ENCODE measurements around the gene CTAGE1. TPM values are rescaled to one million over a fixed set of nuclear protein-coding genes. Genes with fewer than 3 reads are reported as not detected.

The CTAGE1 gene
- total and polyA plus RNA-seq, 3 experiments from 2014 or later, result not detected

GRCh38 chr18:22412176-22412911, 5.4 kb downstream of the CTAGE1 start:
- H3K36me3 Mint-ChIP-seq, result peaks cover 0 to 10% (median 0%) of the 10 kb centered on the region in 3 donors
- CTCF ChIA-PET, result interaction anchor here (0.6 kb wide), 1 partner anchor 78 kb away, joined by 3 read pairs; no protein-coding TSS in a partner anchor
- no peak overlapping the region for H3K27ac ChIP-seq (ENCODE audit: low read depth, low read length)

GRCh38 chr18:22411446-22411845, 6.3 kb downstream of the CTAGE1 start:
- DNase-seq, result no peak
- Mint-ChIP-seq H3K4me1 (peaks cover 26% of the 10 kb centered on the region in 3 donors), H3K36me3 (peaks cover 0 to 10% (median 0%) of the 10 kb centered on the region in 3 donors), H3K4me3 (no peak overlapping the region), H3K27me3 (peaks cover 2 to 7% of the 10 kb centered on the region in 2 donors), H3K27ac (no peak overlapping the region), H3K9me3 (peaks cover 2 to 11% (median 7%) of the 10 kb centered on the region in 5 donors)
- ChIA-PET CTCF (no interaction called here), POLR2A (no interaction called here)
- H3K4me1 ChIP-seq (ENCODE audit: insufficient read depth, low read length), result peaks cover 11% of the 10 kb centered on the region
- H3K27ac ChIP-seq (ENCODE audit: low read depth, low read length), result no peak overlapping the region
- no peaks in the 10 kb centered on the region for H3K9me3 ChIP-seq (ENCODE audit: low read length)
- no peaks in the 10 kb centered on the region for H3K27me3 ChIP-seq (ENCODE audit: insufficient read depth, low read length, poor library complexity, severe bottlenecking)
- no peaks in the 10 kb centered on the region for H3K36me3 ChIP-seq (ENCODE audit: insufficient read depth, low read length)
- no peak overlapping the region for H3K4me3 ChIP-seq (ENCODE audit: low read length)

More at GRCh38 chr18:22412176-22412911, 5.4 kb downstream of the CTAGE1 start:
- POLR2A ChIA-PET, result no interaction called here
- no peak overlapping the region for H3K4me3 ChIP-seq (ENCODE audit: low read length)
- no peaks in the 10 kb centered on the region for H3K9me3 ChIP-seq (ENCODE audit: low read length)
- H3K4me1 Mint-ChIP-seq, result peaks cover 18 to 20% (median 18%) of the 10 kb centered on the region in 3 donors
- H3K4me3 Mint-ChIP-seq, result no peak overlapping the region
- H3K27ac Mint-ChIP-seq, result no peak overlapping the region
- peaks cover 4 to 9% of the 10 kb centered on the region in 2 donors for H3K27me3 Mint-ChIP-seq
- peaks cover 7% of the 10 kb centered on the region for H3K4me1 ChIP-seq (ENCODE audit: insufficient read depth, low read length)
- DNase-seq, result no peak
- H3K27me3 ChIP-seq (ENCODE audit: insufficient read depth, low read length, poor library complexity, severe bottlenecking), result no peaks in the 10 kb centered on the region
- peaks cover 2 to 11% (median 7%) of the 10 kb centered on the region in 5 donors for H3K9me3 Mint-ChIP-seq
- H3K36me3 ChIP-seq (ENCODE audit: insufficient read depth, low read length), result no peaks in the 10 kb centered on the region

- Mint-ChIP-seq H3K27ac (no peak overlapping the region), H3K4me1 (peaks cover 36 to 40% (median 37%) of the 10 kb centered on the region in 3 donors), H3K9me3 (peaks cover 5 to 15% (median 10%) of the 10 kb centered on the region in 5 donors), H3K27me3 (peaks cover 0 to 5% of the 10 kb centered on the region in 2 donors), H3K4me3 (no peak overlapping the region), H3K36me3 (peaks cover 0 to 10% (median 0%) of the 10 kb centered on the region in 3 donors)
- ChIA-PET POLR2A (no interaction called here), CTCF (no interaction called here)
- Histone ChIP-seq H3K36me3 (ENCODE audit: insufficient read depth, low read length) (no peaks in the 10 kb centered on the region), H3K4me3 (ENCODE audit: low read length) (no peak overlapping the region), H3K27me3 (ENCODE audit: insufficient read depth, low read length, poor library complexity, severe bottlenecking) (no peaks in the 10 kb centered on the region), H3K4me1 (ENCODE audit: insufficient read depth, low read length) (peaks cover 15% of the 10 kb centered on the region), H3K27ac (ENCODE audit: low read depth, low read length) (no peak overlapping the region), H3K9me3 (ENCODE audit: low read length) (no peaks in the 10 kb centered on the region)
- no peak for DNase-seq
These were observed 7.6 kb downstream of the CTAGE1 start for GRCh38 chr18:22410126-22410525.

- no peaks in the 10 kb centered on the region for H3K36me3 ChIP-seq (ENCODE audit: insufficient read depth, low read length)
- no peak overlapping the region for H3K4me3 ChIP-seq (ENCODE audit: low read length)
- H3K9me3 ChIP-seq (ENCODE audit: low read length), result no peaks in the 10 kb centered on the region
- ChIA-PET CTCF (no interaction called here), POLR2A (no interaction called here)
- Mint-ChIP-seq H3K4me1 (peaks cover 36 to 42% (median 37%) of the 10 kb centered on the region in 3 donors), H3K27me3 (peaks cover 0 to 5% of the 10 kb centered on the region in 2 donors), H3K4me3 (no peak overlapping the region), H3K27ac (peak overlapping the region in 1 of 8 donors; percentile 6), H3K9me3 (peaks cover 11 to 20% (median 17%) of the 10 kb centered on the region in 5 donors), H3K36me3 (peaks cover 0 to 10% (median 0%) of the 10 kb centered on the region in 3 donors)
- no peak overlapping the region for H3K27ac ChIP-seq (ENCODE audit: low read depth, low read length)
- H3K4me1 ChIP-seq (ENCODE audit: insufficient read depth, low read length), result peaks cover 15% of the 10 kb centered on the region
- no peak for DNase-seq
- no peaks in the 10 kb centered on the region for H3K27me3 ChIP-seq (ENCODE audit: insufficient read depth, low read length, poor library complexity, severe bottlenecking)
These were observed 8.3 kb downstream of the CTAGE1 start for GRCh38 chr18:22409445-22409844.

GRCh38 chr18:22408059-22408458, 9.7 kb downstream of the CTAGE1 start:
- Histone ChIP-seq H3K4me3 (ENCODE audit: low read length) (no peak overlapping the region), H3K36me3 (ENCODE audit: insufficient read depth, low read length) (no peaks in the 10 kb centered on the region), H3K27ac (ENCODE audit: low read depth, low read length) (no peak overlapping the region), H3K4me1 (ENCODE audit: insufficient read depth, low read length) (peaks cover 15% of the 10 kb centered on the region), H3K27me3 (ENCODE audit: insufficient read depth, low read length, poor library complexity, severe bottlenecking) (no peaks in the 10 kb centered on the region), H3K9me3 (ENCODE audit: low read length) (no peaks in the 10 kb centered on the region)
- DNase-seq, result peak in 1 of 5 donors; percentile 9
- peaks cover 0 to 1% of the 10 kb centered on the region in 2 donors for H3K27me3 Mint-ChIP-seq
- H3K4me1 Mint-ChIP-seq, result peaks cover 36 to 42% (median 37%) of the 10 kb centered on the region in 3 donors
- peak overlapping the region; percentile 5 to 96 (median 64) for H3K27ac Mint-ChIP-seq
- H3K36me3 Mint-ChIP-seq, result peaks cover 0 to 14% (median 0%) of the 10 kb centered on the region in 3 donors
- H3K9me3 Mint-ChIP-seq, result peaks cover 11 to 22% (median 19%) of the 10 kb centered on the region in 5 donors
- POLR2A ChIA-PET, result no interaction called here
- CTCF ChIA-PET, result no interaction called here
- H3K4me3 Mint-ChIP-seq, result peak overlapping the region in 6 of 7 donors; percentile 1 to 89 (median 34)

GRCh38 chr18:22405142-22405541, 12.6 kb downstream of the CTAGE1 start:
- Mint-ChIP-seq H3K36me3 (peaks cover 0 to 14% (median 0%) of the 10 kb centered on the region in 3 donors), H3K9me3 (peaks cover 11 to 22% (median 19%) of the 10 kb centered on the region in 5 donors), H3K4me3 (peak overlapping the region in 2 of 7 donors; percentile 27 to 68), H3K27ac (peak overlapping the region in 2 of 8 donors; percentile 5 to 77), H3K4me1 (peaks cover 37 to 42% (median 38%) of the 10 kb centered on the region in 3 donors), H3K27me3 (no peaks in the 10 kb centered on the region)
- POLR2A ChIA-PET, result no interaction called here
- no peak overlapping the region for H3K4me3 ChIP-seq (ENCODE audit: low read length)
- H3K4me1 ChIP-seq (ENCODE audit: insufficient read depth, low read length), result peaks cover 15% of the 10 kb centered on the region
- H3K27ac ChIP-seq (ENCODE audit: low read depth, low read length), result no peak overlapping the region
- no peaks in the 10 kb centered on the region for H3K36me3 ChIP-seq (ENCODE audit: insufficient read depth, low read length)
- H3K27me3 ChIP-seq (ENCODE audit: insufficient read depth, low read length, poor library complexity, severe bottlenecking), result no peaks in the 10 kb centered on the region
- no peak for DNase-seq
- CTCF ChIA-PET, result no interaction called here
- H3K9me3 ChIP-seq (ENCODE audit: low read length), result no peaks in the 10 kb centered on the region

- Histone ChIP-seq H3K27me3 (ENCODE audit: insufficient read depth, low read length, poor library complexity, severe bottlenecking) (no peaks in the 10 kb centered on the region), H3K27ac (ENCODE audit: low read depth, low read length) (no peak overlapping the region), H3K4me3 (ENCODE audit: low read length) (no peak overlapping the region), H3K36me3 (ENCODE audit: insufficient read depth, low read length) (no peaks in the 10 kb centered on the region), H3K9me3 (ENCODE audit: low read length) (no peaks in the 10 kb centered on the region), H3K4me1 (ENCODE audit: insufficient read depth, low read length) (peaks cover 15% of the 10 kb centered on the region)
- H3K27me3 Mint-ChIP-seq, result no peaks in the 10 kb centered on the region
- H3K4me3 Mint-ChIP-seq, result no peak overlapping the region
- DNase-seq, result no peak
- POLR2A ChIA-PET, result no interaction called here
- peaks cover 32 to 36% (median 33%) of the 10 kb centered on the region in 3 donors for H3K4me1 Mint-ChIP-seq
- no peak overlapping the region for H3K27ac Mint-ChIP-seq
- H3K9me3 Mint-ChIP-seq, result peaks cover 11 to 19% (median 15%) of the 10 kb centered on the region in 5 donors
- H3K36me3 Mint-ChIP-seq, result peaks cover 0 to 9% (median 0%) of the 10 kb centered on the region in 3 donors
- CTCF ChIA-PET, result no interaction called here
These were observed 13.8 kb downstream of the CTAGE1 start for GRCh38 chr18:22403950-22404349.

- Mint-ChIP-seq H3K36me3 (peaks cover 0 to 4% (median 0%) of the 10 kb centered on the region in 3 donors), H3K27me3 (no peaks in the 10 kb centered on the region), H3K4me1 (peaks cover 0 to 2% (median 1%) of the 10 kb centered on the region in 3 donors), H3K9me3 (peaks cover 3 to 9% (median 6%) of the 10 kb centered on the region in 5 donors), H3K27ac (no peak overlapping the region), H3K4me3 (no peak overlapping the region)
- DNase-seq, result no peak
- Histone ChIP-seq H3K4me1 (ENCODE audit: insufficient read depth, low read length) (no peaks in the 10 kb centered on the region), H3K27me3 (ENCODE audit: insufficient read depth, low read length, poor library complexity, severe bottlenecking) (no peaks in the 10 kb centered on the region), H3K9me3 (ENCODE audit: low read length) (no peaks in the 10 kb centered on the region), H3K4me3 (ENCODE audit: low read length) (no peak overlapping the region), H3K36me3 (ENCODE audit: insufficient read depth, low read length) (no peaks in the 10 kb centered on the region), H3K27ac (ENCODE audit: low read depth, low read length) (no peak overlapping the region)
- CTCF ChIA-PET, result interaction anchor here (2.0 kb wide), 1 partner anchor 8 kb away, joined by 5 read pairs; no protein-coding TSS in a partner anchor
- POLR2A ChIA-PET, result no interaction called here
These were observed 17.8 kb downstream of the CTAGE1 start for GRCh38 chr18:22399949-22400348.

All from CD8-positive, alpha-beta memory T cell (primary cell).